Measurements from ENCODE around the gene SUPT5H. TPM values are rescaled to one million over a fixed set of nuclear protein-coding genes. Genes with fewer than 3 reads are reported as not detected.

Gene SUPT5H
- total RNA-seq, 1 donor = 91.2 TPM

DNA sequence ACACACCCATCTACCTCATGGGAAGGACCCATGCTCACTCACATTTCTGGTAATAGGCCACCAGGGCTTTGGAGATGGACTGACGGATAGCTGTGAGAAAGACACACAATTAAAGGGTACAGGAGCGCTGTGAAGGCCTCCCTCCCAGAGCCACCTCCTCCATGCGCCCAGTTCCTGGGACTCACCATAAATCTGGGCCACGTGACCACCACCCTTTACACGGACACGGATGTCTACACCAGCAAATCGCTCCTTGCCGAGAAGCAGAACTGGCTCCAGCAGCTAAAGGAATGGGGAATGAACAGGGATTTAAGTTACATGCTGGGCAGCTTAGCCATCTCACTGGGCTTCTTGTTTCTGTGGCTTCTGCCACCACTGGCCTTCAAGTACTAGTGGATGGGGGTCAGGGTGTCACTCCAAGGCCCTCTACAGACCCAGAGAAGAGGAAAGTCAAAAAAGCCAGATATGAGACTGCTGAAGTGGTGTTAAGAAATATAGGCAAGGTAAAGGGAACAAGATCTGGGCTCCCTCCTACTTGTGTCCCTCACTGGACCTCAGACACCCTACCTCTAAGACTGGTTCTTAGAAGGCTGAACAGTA, 11.8 kb upstream of the SUPT5H start:
- Histone ChIP-seq H3K4me2 (ENCODE audit: insufficient read depth, low read length) (peak overlapping the region; percentile 88), H3K9me3 (ENCODE audit: low read depth, low read length) (no peaks in the 10 kb centered on the region), H3K4me1 (ENCODE audit: insufficient read depth, low read length) (peaks cover 34% of the 10 kb centered on the region), H3K36me3 (ENCODE audit: insufficient read depth, low read length) (peaks cover 30% of the 10 kb centered on the region), H2AFZ (ENCODE audit: low read length) (no peak overlapping the region), H3K79me2 (ENCODE audit: insufficient read depth, low read length) (peaks cover 29% of the 10 kb centered on the region), H3K27ac (ENCODE audit: low read depth, low read length) (peak overlapping the region; percentile 96), H4K20me1 (ENCODE audit: insufficient read depth, low read length) (peaks cover 20% of the 10 kb centered on the region), H3K4me3 (ENCODE audit: insufficient read depth, low read length) (no peak overlapping the region), H3K27me3 (ENCODE audit: insufficient read depth, low read length) (no peaks in the 10 kb centered on the region)
- DNase-seq (ENCODE audit: insufficient read length, low spot score, missing footprints) = peak; percentile 26
- TF ChIP-seq, protein P1, sequence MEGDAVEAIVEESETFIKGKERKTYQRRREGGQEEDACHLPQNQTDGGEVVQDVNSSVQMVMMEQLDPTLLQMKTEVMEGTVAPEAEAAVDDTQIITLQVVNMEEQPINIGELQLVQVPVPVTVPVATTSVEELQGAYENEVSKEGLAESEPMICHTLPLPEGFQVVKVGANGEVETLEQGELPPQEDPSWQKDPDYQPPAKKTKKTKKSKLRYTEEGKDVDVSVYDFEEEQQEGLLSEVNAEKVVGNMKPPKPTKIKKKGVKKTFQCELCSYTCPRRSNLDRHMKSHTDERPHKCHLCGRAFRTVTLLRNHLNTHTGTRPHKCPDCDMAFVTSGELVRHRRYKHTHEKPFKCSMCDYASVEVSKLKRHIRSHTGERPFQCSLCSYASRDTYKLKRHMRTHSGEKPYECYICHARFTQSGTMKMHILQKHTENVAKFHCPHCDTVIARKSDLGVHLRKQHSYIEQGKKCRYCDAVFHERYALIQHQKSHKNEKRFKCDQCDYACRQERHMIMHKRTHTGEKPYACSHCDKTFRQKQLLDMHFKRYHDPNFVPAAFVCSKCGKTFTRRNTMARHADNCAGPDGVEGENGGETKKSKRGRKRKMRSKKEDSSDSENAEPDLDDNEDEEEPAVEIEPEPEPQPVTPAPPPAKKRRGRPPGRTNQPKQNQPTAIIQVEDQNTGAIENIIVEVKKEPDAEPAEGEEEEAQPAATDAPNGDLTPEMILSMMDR (IDR thresholded peaks at IDR 0.05; ENCODE audit: extremely low read depth, low read depth, low read length) = no peak

DNA sequence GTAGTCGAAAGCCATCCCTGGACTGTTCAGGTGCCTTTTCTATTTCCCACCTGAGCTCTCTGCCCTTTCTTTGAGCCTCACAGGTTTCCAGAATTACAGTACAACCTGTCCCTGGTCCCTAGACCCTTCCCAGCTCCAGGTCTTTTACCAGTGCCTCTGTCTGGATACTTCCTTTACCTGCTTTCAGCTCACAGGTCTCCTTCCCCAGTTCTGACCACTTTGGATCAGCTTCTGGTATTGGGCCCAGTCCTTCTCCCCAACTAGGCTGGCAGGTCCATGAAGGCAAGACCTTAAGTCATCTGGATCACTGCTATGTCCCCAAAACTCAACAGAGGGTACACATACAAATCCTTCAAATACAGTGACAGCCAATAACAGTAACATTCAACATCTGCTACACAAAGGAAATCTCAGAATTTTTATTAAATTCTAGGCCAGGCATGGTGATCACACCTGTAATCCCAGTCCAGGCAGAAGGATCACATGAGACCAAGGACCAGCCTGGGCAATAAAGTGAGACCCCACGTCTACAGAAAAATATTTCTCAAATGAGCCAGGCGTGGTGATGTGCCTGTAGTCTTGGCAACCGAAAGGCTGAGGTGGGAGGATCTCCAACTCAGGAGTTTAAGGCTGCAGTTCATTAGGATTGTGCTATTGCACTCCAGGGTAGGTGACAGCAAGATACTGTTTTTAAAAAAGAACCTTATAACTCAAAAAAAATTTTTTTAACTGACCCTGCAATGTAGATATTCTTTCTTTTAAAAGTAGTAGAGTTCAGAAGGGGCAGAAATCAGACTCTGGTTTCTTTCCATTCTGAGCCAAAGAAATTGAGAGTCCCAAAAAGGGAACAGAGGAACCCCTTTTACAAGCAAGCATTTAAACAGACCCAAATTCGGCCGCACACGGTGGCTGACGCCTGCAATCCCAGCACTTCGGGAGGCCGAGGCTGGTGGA, 11.0 kb upstream of the SUPT5H start:
- Histone ChIP-seq H4K20me1 (ENCODE audit: insufficient read depth, low read length) (peaks cover 20% of the 10 kb centered on the region), H3K4me3 (ENCODE audit: insufficient read depth, low read length) (peak overlapping the region; percentile 93), H3K27me3 (ENCODE audit: insufficient read depth, low read length) (no peaks in the 10 kb centered on the region), H3K27ac (ENCODE audit: low read depth, low read length) (peak overlapping the region; percentile 96), H2AFZ (ENCODE audit: low read length) (no peak overlapping the region), H3K36me3 (ENCODE audit: insufficient read depth, low read length) (peaks cover 30% of the 10 kb centered on the region), H3K4me1 (ENCODE audit: insufficient read depth, low read length) (peaks cover 28% of the 10 kb centered on the region), H3K4me2 (ENCODE audit: insufficient read depth, low read length) (peak overlapping the region; percentile 88), H3K9me3 (ENCODE audit: low read depth, low read length) (no peaks in the 10 kb centered on the region), H3K79me2 (ENCODE audit: insufficient read depth, low read length) (peaks cover 29% of the 10 kb centered on the region)
- TF ChIP-seq, protein P1 (IDR thresholded peaks at IDR 0.05; ENCODE audit: extremely low read depth, low read depth, low read length) = no peak
- DNase-seq (ENCODE audit: insufficient read length, low spot score, missing footprints) = peak; percentile 61

GRCh38 chr19:39435499-39436349, 9.7 kb upstream of the SUPT5H start, which contains the start of gene RPS16:
Gene RPS16 (minus strand): TSS chr19:39435949. CDS start chr19:39435895, 54 bp downstream.
- TF ChIP-seq, protein P1 (IDR thresholded peaks at IDR 0.05; ENCODE audit: extremely low read depth, low read depth, low read length) = no peak
- peaks cover 30% of the 10 kb centered on the region for H3K36me3 ChIP-seq (ENCODE audit: insufficient read depth, low read length)
- peak within 1 kb of the TSS; percentile 93 for H3K4me3 ChIP-seq (ENCODE audit: insufficient read depth, low read length)
- H3K4me2 ChIP-seq (ENCODE audit: insufficient read depth, low read length) = peak within 1 kb of the TSS; percentile 88
- no peaks in the 10 kb centered on the region for H3K27me3 ChIP-seq (ENCODE audit: insufficient read depth, low read length)
- H3K79me2 ChIP-seq (ENCODE audit: insufficient read depth, low read length) = peaks cover 29% of the 10 kb centered on the region
- peaks cover 25% of the 10 kb centered on the region for H3K4me1 ChIP-seq (ENCODE audit: insufficient read depth, low read length)
- H3K9me3 ChIP-seq (ENCODE audit: low read depth, low read length) = no peaks in the 10 kb centered on the region
- H2AFZ ChIP-seq (ENCODE audit: low read length) = peak within 1 kb of the TSS; percentile 63
- DNase-seq (ENCODE audit: insufficient read length, low spot score, missing footprints) = peak; percentile 98
- peaks cover 20% of the 10 kb centered on the region for H4K20me1 ChIP-seq (ENCODE audit: insufficient read depth, low read length)
- peak within 1 kb of the TSS; percentile 96 for H3K27ac ChIP-seq (ENCODE audit: low read depth, low read length)
